ENCODE results near the gene PID1. TPM values are rescaled to one million over a fixed set of nuclear protein-coding genes. Genes with fewer than 3 reads are reported as not detected.

PID1 gene
- total RNA-seq, 1 donor from 2014 or later = 10.7 TPM

DNA sequence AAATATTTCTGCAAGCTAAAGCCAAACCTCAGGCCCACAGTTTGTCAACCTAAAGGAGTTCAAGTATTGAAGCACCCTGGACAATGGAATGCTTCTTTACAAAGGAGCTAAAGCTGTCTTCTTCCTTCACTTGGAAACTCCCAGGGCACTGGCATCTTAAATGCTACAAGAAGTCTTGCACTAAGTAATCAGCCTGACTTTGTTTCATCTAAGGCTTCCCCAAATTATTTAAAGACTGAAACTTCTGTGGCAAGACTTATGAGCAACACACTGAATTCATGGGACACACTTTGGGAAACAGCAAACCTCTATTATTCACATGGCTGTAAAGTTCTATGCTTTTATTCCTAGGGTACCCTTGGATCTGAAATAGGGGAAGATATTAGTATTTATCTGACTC lies 14.7 kb downstream of the PID1 start:
- Histone ChIP-seq H2AFZ (ENCODE audit: low read depth, low read length) (no peak overlapping the region), H3K36me3 (ENCODE audit: insufficient read depth, low read length) (no peaks in the 10 kb centered on the region), H3K27me3 (ENCODE audit: insufficient read depth, low read length) (no peaks in the 10 kb centered on the region), H3K4me1 (ENCODE audit: insufficient read depth, low read length) (no peaks in the 10 kb centered on the region), H3K9me3 (ENCODE audit: insufficient read depth, low read depth, low read length) (peaks cover 4% of the 10 kb centered on the region), H3K27ac (ENCODE audit: low read depth, low read length) (no peak overlapping the region), H3K9ac (ENCODE audit: low read length) (no peak overlapping the region), H3K4me2 (ENCODE audit: low read length) (no peak overlapping the region), H4K20me1 (ENCODE audit: insufficient read depth, low read length) (no peaks in the 10 kb centered on the region), H3K4me3 (ENCODE audit: insufficient read depth, low read depth, low read length) (no peak overlapping the region), H3K79me2 (ENCODE audit: insufficient read depth, low read length) (no peaks in the 10 kb centered on the region)
- no peak for DNase-seq (ENCODE audit: low read depth)
- no peak for TF ChIP-seq EZH2 (IDR thresholded peaks at IDR 0.05; ENCODE audit: insufficient read depth, low read length)
- TF ChIP-seq, protein P1, sequence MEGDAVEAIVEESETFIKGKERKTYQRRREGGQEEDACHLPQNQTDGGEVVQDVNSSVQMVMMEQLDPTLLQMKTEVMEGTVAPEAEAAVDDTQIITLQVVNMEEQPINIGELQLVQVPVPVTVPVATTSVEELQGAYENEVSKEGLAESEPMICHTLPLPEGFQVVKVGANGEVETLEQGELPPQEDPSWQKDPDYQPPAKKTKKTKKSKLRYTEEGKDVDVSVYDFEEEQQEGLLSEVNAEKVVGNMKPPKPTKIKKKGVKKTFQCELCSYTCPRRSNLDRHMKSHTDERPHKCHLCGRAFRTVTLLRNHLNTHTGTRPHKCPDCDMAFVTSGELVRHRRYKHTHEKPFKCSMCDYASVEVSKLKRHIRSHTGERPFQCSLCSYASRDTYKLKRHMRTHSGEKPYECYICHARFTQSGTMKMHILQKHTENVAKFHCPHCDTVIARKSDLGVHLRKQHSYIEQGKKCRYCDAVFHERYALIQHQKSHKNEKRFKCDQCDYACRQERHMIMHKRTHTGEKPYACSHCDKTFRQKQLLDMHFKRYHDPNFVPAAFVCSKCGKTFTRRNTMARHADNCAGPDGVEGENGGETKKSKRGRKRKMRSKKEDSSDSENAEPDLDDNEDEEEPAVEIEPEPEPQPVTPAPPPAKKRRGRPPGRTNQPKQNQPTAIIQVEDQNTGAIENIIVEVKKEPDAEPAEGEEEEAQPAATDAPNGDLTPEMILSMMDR (IDR thresholded peaks at IDR 0.05; ENCODE audit: insufficient read depth, low read depth, low read length) = no peak
- no peak overlapping the region for H3K27ac Mint-ChIP-seq (ENCODE audit: unreplicated experiment)
- H3K36me3 Mint-ChIP-seq (ENCODE audit: low read depth, unreplicated experiment) = peaks cover 20% of the 10 kb centered on the region
- H3K9me3 Mint-ChIP-seq (ENCODE audit: unreplicated experiment) = peaks cover 4% of the 10 kb centered on the region
- no peaks in the 10 kb centered on the region for H3K4me1 Mint-ChIP-seq (ENCODE audit: low read depth, unreplicated experiment)
- no peak for FAIRE-seq
- no peak overlapping the region for H3K4me3 Mint-ChIP-seq (ENCODE audit: unreplicated experiment)
- H3K27me3 Mint-ChIP-seq (ENCODE audit: low read depth, unreplicated experiment) = no peaks in the 10 kb centered on the region

DNA sequence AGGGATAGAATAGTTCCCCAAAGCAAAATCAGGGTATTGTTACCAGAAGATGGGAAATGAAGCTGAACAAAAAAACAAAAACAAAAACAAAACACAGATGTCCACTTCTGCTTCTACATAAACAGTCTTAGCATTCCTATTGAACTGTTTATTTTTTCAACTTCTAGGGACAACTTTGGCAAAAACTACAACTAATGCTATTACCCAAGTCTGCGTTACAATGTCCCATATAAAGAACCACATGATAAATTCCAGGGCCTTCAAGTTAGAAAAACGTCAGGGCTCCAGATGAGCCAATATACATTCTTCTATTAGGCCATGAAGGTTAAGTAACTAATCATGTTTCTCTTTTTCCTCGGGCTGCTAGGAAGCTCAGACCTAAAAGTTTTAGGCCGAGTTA lies 16.9 kb downstream of the PID1 start:
- no peak overlapping the region for H3K27ac Mint-ChIP-seq (ENCODE audit: unreplicated experiment)
- FAIRE-seq (no peak), DNase-seq (ENCODE audit: low read depth) (no peak)
- Histone ChIP-seq H2AFZ (ENCODE audit: low read depth, low read length) (no peak overlapping the region), H3K9ac (ENCODE audit: low read length) (no peak overlapping the region), H3K79me2 (ENCODE audit: insufficient read depth, low read length) (no peaks in the 10 kb centered on the region), H4K20me1 (ENCODE audit: insufficient read depth, low read length) (no peaks in the 10 kb centered on the region), H3K4me2 (ENCODE audit: low read length) (no peak overlapping the region), H3K4me3 (ENCODE audit: insufficient read depth, low read depth, low read length) (no peak overlapping the region), H3K27me3 (ENCODE audit: insufficient read depth, low read length) (no peaks in the 10 kb centered on the region), H3K27ac (ENCODE audit: low read depth, low read length) (no peak overlapping the region), H3K9me3 (ENCODE audit: insufficient read depth, low read depth, low read length) (no peaks in the 10 kb centered on the region), H3K36me3 (ENCODE audit: insufficient read depth, low read length) (no peaks in the 10 kb centered on the region), H3K4me1 (ENCODE audit: insufficient read depth, low read length) (no peaks in the 10 kb centered on the region)
- TF ChIP-seq EZH2 (IDR thresholded peaks at IDR 0.05; ENCODE audit: insufficient read depth, low read length) = no peak
- TF ChIP-seq, protein P1 (IDR thresholded peaks at IDR 0.05; ENCODE audit: insufficient read depth, low read depth, low read length) = no peak
- no peaks in the 10 kb centered on the region for H3K27me3 Mint-ChIP-seq (ENCODE audit: low read depth, unreplicated experiment)
- H3K36me3 Mint-ChIP-seq (ENCODE audit: low read depth, unreplicated experiment) = peaks cover 6% of the 10 kb centered on the region
- no peak overlapping the region for H3K4me3 Mint-ChIP-seq (ENCODE audit: unreplicated experiment)
- H3K4me1 Mint-ChIP-seq (ENCODE audit: low read depth, unreplicated experiment) = no peaks in the 10 kb centered on the region
- H3K9me3 Mint-ChIP-seq (ENCODE audit: unreplicated experiment) = no peaks in the 10 kb centered on the region

DNA sequence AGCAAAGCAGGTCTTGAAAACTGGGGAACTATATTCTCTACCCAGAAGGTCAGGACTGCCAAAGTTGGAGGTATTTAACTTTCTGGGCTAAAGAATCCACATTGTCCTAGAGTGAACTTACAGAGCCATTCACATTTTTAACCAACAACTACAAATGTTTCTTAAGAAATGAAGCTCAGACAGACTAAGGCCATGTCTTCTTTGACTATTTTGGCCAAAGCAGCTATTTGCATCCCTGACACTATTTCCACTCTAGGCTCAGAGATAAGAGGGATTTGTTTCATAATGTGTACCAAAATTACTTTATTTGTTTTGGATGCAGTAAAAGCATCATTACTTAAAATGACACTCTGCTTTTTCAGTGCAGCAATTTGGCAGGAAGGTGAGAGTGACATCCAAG lies 18.1 kb downstream of the PID1 start:
- H3K4me2 ChIP-seq (ENCODE audit: low read length) = no peak overlapping the region
- no peaks in the 10 kb centered on the region for H3K9me3 ChIP-seq (ENCODE audit: insufficient read depth, low read depth, low read length)
- no peak for FAIRE-seq

More for the DNA sequence above, 18.1 kb downstream of the PID1 start:
- no peaks in the 10 kb centered on the region for H3K4me1 ChIP-seq (ENCODE audit: insufficient read depth, low read length)
- no peaks in the 10 kb centered on the region for H3K4me1 Mint-ChIP-seq (ENCODE audit: low read depth, unreplicated experiment)
- no peaks in the 10 kb centered on the region for H3K27me3 ChIP-seq (ENCODE audit: insufficient read depth, low read length)
- H3K27ac ChIP-seq (ENCODE audit: low read depth, low read length) = no peak overlapping the region
- no peak overlapping the region for H3K4me3 ChIP-seq (ENCODE audit: insufficient read depth, low read depth, low read length)
- DNase-seq (ENCODE audit: low read depth) = no peak
- no peaks in the 10 kb centered on the region for H4K20me1 ChIP-seq (ENCODE audit: insufficient read depth, low read length)
- no peaks in the 10 kb centered on the region for H3K36me3 ChIP-seq (ENCODE audit: insufficient read depth, low read length)
- H3K27ac Mint-ChIP-seq (ENCODE audit: unreplicated experiment) = no peak overlapping the region
- H3K79me2 ChIP-seq (ENCODE audit: insufficient read depth, low read length) = no peaks in the 10 kb centered on the region
- H3K27me3 Mint-ChIP-seq (ENCODE audit: low read depth, unreplicated experiment) = no peaks in the 10 kb centered on the region
- H3K9me3 Mint-ChIP-seq (ENCODE audit: unreplicated experiment) = no peaks in the 10 kb centered on the region
- no peak overlapping the region for H2AFZ ChIP-seq (ENCODE audit: low read depth, low read length)
- H3K36me3 Mint-ChIP-seq (ENCODE audit: low read depth, unreplicated experiment) = peaks cover 4% of the 10 kb centered on the region
- no peak for TF ChIP-seq EZH2 (IDR thresholded peaks at IDR 0.05; ENCODE audit: insufficient read depth, low read length)
- TF ChIP-seq, protein P1 (IDR thresholded peaks at IDR 0.05; ENCODE audit: insufficient read depth, low read depth, low read length) = no peak
- H3K4me3 Mint-ChIP-seq (ENCODE audit: unreplicated experiment) = no peak overlapping the region
- H3K9ac ChIP-seq (ENCODE audit: low read length) = no peak overlapping the region
